GM21825 (cell line): ENCODE results near the gene TRPM6.
"Not testable (repeated sequence)": the region's sequence is repeated elsewhere in the genome, so short reads cannot be mapped to it uniquely, and the experiment has no call there.

Experiments used
- ATAC-seq: cut with Tn5 transposase; IDR thresholded peaks from one replicate; pipeline ENCODE4 v1.9.1; 2021; ENCODE audit warnings: mild to moderate bottlenecking, moderate library complexity; ENCODE audit not compliant: unreplicated experiment

Gene TRPM6

GRCh38 chr9:74887041-74887980 is at the start of gene TRPM6:
Gene TRPM6, minus strand, starts transcription at chr9:74887921. Its CDS starts 65 bp downstream, at chr9:74887856.
- no peak for ATAC-seq

GRCh38 chr9:74935008-74935407 is 47.3 kb upstream of the TRPM6 start:
- ATAC-seq: no peak

- ATAC-seq: no peak
Observed at GRCh38 chr9:74921737-74922136, 34.0 kb upstream of the TRPM6 start.

GRCh38 chr9:74920944-74921626 is 33.4 kb upstream of the TRPM6 start:
- no peak for ATAC-seq

GRCh38 chr9:74910036-74910435 is 22.3 kb upstream of the TRPM6 start:
- no peak for ATAC-seq

- ATAC-seq: no peak
Observed at GRCh38 chr9:74908665-74909064, 20.9 kb upstream of the TRPM6 start.

- no peak for ATAC-seq
Observed at GRCh38 chr9:74907085-74907484, 19.4 kb upstream of the TRPM6 start.

- no peak for ATAC-seq
Observed at GRCh38 chr9:74901001-74901400, 13.3 kb upstream of the TRPM6 start.

GRCh38 chr9:74888449-74888848 is 728 bp upstream of the TRPM6 start:
- ATAC-seq: not testable (repeated sequence)

GRCh38 chr9:74887981-74888370 is 255 bp upstream of the TRPM6 start:
- no peak for ATAC-seq

GRCh38 chr9:74876382-74876949 is 11.3 kb downstream of the TRPM6 start:
- ATAC-seq: no peak

- ATAC-seq: no peak
Observed at GRCh38 chr9:74875656-74876055, 12.1 kb downstream of the TRPM6 start.

- no peak for ATAC-seq
Observed at GRCh38 chr9:74874220-74874619, 13.5 kb downstream of the TRPM6 start.

GRCh38 chr9:74872619-74873233 is 15.0 kb downstream of the TRPM6 start:
- no peak for ATAC-seq

GRCh38 chr9:74867483-74867882 is 20.2 kb downstream of the TRPM6 start:
- ATAC-seq: no peak

- ATAC-seq: no peak
Observed at GRCh38 chr9:74865177-74865576, 22.5 kb downstream of the TRPM6 start.

- no peak for ATAC-seq
Observed at GRCh38 chr9:74861773-74862474, 25.8 kb downstream of the TRPM6 start.

- ATAC-seq: no peak
Observed at GRCh38 chr9:74861071-74861470, 26.6 kb downstream of the TRPM6 start.

GRCh38 chr9:74860247-74860646 is 27.5 kb downstream of the TRPM6 start:
- ATAC-seq: not testable (repeated sequence)

- ATAC-seq: no peak
Observed at GRCh38 chr9:74859786-74860185, 27.9 kb downstream of the TRPM6 start.
